Left lobe of liver (tissue), 2 donors: Measurements from ENCODE around the gene LBX1. TPM values are rescaled to one million over a fixed set of nuclear protein-coding genes. Genes with fewer than 3 reads are reported as not detected.

Source experiments
- ATAC-seq: fragments of 200-7000 bp; cut with Tn5 transposase; one replicate; pipeline ENCODE4 v1.9.1; 2020; ENCODE audit warnings: mild to moderate bottlenecking, moderate library complexity
- DNase-seq: peaks from one replicate; pipeline ENCODE4 v3.0.0-alpha.2; 2020; ENCODE audit warnings: low spot score
- total RNA-seq: library from RNA; stranded (reverse); gene quantifications from one replicate; pipeline ENCODE4 v1.2.1, GENCODE V29; 2021
- donor health status: DM: no; HTN: no; CAD: no; lungs with moderate emphysema.
- donor health status: DM: no; HTN: yes; CAD: no.

The LBX1 gene
- total RNA-seq, 1 donor from 2014 or later, result not detected

- DNase-seq (no peak), ATAC-seq (no peak)
Measured at GRCh38 chr10:101226491-101227428, 2.5 kb downstream of the LBX1 start.

- no peak for DNase-seq
- no peak for ATAC-seq
Measured at GRCh38 chr10:101225846-101226421, 3.3 kb downstream of the LBX1 start.

GRCh38 chr10:101224910-101225823 is 4.1 kb downstream of the LBX1 start:
- ATAC-seq, result no peak
- DNase-seq, result no peak

GRCh38 chr10:101224060-101224909 is 5.0 kb downstream of the LBX1 start:
- ATAC-seq, result no peak
- no peak for DNase-seq

- DNase-seq, result no peak
- ATAC-seq, result peak; percentile 11
Measured at GRCh38 chr10:101223274-101224059, 5.8 kb downstream of the LBX1 start.

GRCh38 chr10:101222683-101223273 is 6.5 kb downstream of the LBX1 start:
- peak; percentile 46 for ATAC-seq
- DNase-seq, result no peak

- ATAC-seq (no peak), DNase-seq (no peak)
Measured at GRCh38 chr10:101221963-101222531, 7.2 kb downstream of the LBX1 start.

- DNase-seq, result no peak
- ATAC-seq, result no peak
Measured at GRCh38 chr10:101221549-101221948, 7.7 kb downstream of the LBX1 start.

GRCh38 chr10:101219946-101220451 is 9.3 kb downstream of the LBX1 start:
- DNase-seq (no peak), ATAC-seq (no peak)

- DNase-seq, result no peak
- ATAC-seq, result no peak
Measured at GRCh38 chr10:101219139-101219945, 9.9 kb downstream of the LBX1 start.

GRCh38 chr10:101218351-101219138 is 10.7 kb downstream of the LBX1 start:
- ATAC-seq (no peak), DNase-seq (no peak)

- ATAC-seq, result peak; percentile 43
- no peak for DNase-seq
Measured at GRCh38 chr10:101217450-101218281, 11.6 kb downstream of the LBX1 start.

GRCh38 chr10:101217044-101217425 is 12.2 kb downstream of the LBX1 start:
- ATAC-seq (no peak), DNase-seq (no peak)

GRCh38 chr10:101216207-101217043 is 12.8 kb downstream of the LBX1 start:
- no peak for DNase-seq
- no peak for ATAC-seq
